Measurements from ENCODE around the gene FBXL2. TPM values are rescaled to one million over a fixed set of nuclear protein-coding genes. Genes with fewer than 3 reads are reported as not detected.
A peak's percentile ranks its signal among the peaks of the same experiment; 100 is the strongest.

The FBXL2 gene
- total RNA-seq, 1 experiment from 2014 or later = 7.2 TPM

- POLR2A ChIA-PET (ENCODE audit: unreplicated experiment) = interaction anchor here (0.6 kb wide), 1 partner anchor 436 kb away, joined by 3 read pairs; no protein-coding TSS in a partner anchor
Measured at GRCh38 chr3:33364531-33365128, 87.4 kb downstream of the FBXL2 start.

GRCh38 chr3:33372218-33373081, 95.2 kb downstream of the FBXL2 start:
- Histone ChIP-seq H3K9me3 (ENCODE audit: low read length) (no peaks in the 10 kb centered on the region), H4K20me1 (ENCODE audit: low read length) (no peaks in the 10 kb centered on the region), H2AFZ (ENCODE audit: low read length) (peak overlapping the region; percentile 57), H3K9me2 (replicated peaks; ENCODE audit: low read length) (no peaks in the 10 kb centered on the region), H3F3A (ENCODE audit: low read length, unreplicated experiment) (no peaks in the 10 kb centered on the region), H3K4me3 (ENCODE audit: low read length) (peak overlapping the region; percentile 25; the same call in 1 of the 2 replicates), H3K4me2 (ENCODE audit: low read length) (peak overlapping the region; percentile 61), H3K36me3 (ENCODE audit: low read depth, low read length) (peaks cover 8% of the 10 kb centered on the region), H3K27ac (ENCODE audit: low read length) (peak overlapping the region; percentile 6; the same call in 1 of the 2 replicates), H3K79me2 (ENCODE audit: low read length) (no peaks in the 10 kb centered on the region), H3K9ac (ENCODE audit: low read length) (no peak overlapping the region), H3K4me1 (ENCODE audit: insufficient read depth, low read length) (peaks cover 10% of the 10 kb centered on the region), H3K27me3 (ENCODE audit: low read length) (no peaks in the 10 kb centered on the region)
- DNase-seq (peak; percentile 84), ATAC-seq (peak; percentile 88)
- ChIA-PET POLR2A (ENCODE audit: unreplicated experiment) (interaction anchor here (0.6 to 1.0 kb wide), 3 partner anchors 96 to 737 kb away, joined by 3 to 4 read pairs (median 3); no protein-coding TSS in a partner anchor), CTCF (interaction anchor here (0.5 to 3.1 kb wide), 18 partner anchors 10 to 425 kb away, joined by 3 to 64 read pairs (median 4); partner anchors contain the start of gene FBXL2)
- intact Hi-C loops (cut with micrococcal nuclease) = loop anchor here (1.0 to 5.0 kb wide), 6 partner anchors 54 to 425 kb away; no protein-coding TSS in a partner anchor
- TF ChIP-seq CTCF (conservative IDR thresholded peaks at IDR 0.05; ENCODE audit: low read depth, low read length) (peak; percentile 99), EZH2phosphoT487 (IDR thresholded peaks at IDR 0.05; ENCODE audit: borderline replicate concordance, low read length) (no peak), EZH2 (IDR thresholded peaks at IDR 0.05; ENCODE audit: low read length, unreplicated experiment) (no peak)
- no TSS peak for BruUV-seq (replicated peaks)

More at GRCh38 chr3:33364531-33365128, 87.4 kb downstream of the FBXL2 start:
- Histone ChIP-seq H3K4me2 (ENCODE audit: low read length) (no peak overlapping the region), H3K4me3 (ENCODE audit: low read length) (no peak overlapping the region), H3K9ac (ENCODE audit: low read length) (no peak overlapping the region), H3K36me3 (ENCODE audit: low read depth, low read length) (no peaks in the 10 kb centered on the region), H3F3A (ENCODE audit: low read length, unreplicated experiment) (no peaks in the 10 kb centered on the region), H3K27me3 (ENCODE audit: low read length) (no peaks in the 10 kb centered on the region), H3K9me3 (ENCODE audit: low read length) (no peaks in the 10 kb centered on the region), H2AFZ (ENCODE audit: low read length) (no peak overlapping the region), H3K27ac (ENCODE audit: low read length) (no peak overlapping the region), H4K20me1 (ENCODE audit: low read length) (no peaks in the 10 kb centered on the region), H3K9me2 (replicated peaks; ENCODE audit: low read length) (no peaks in the 10 kb centered on the region), H3K4me1 (ENCODE audit: insufficient read depth, low read length) (peaks cover 42% of the 10 kb centered on the region), H3K79me2 (ENCODE audit: low read length) (no peaks in the 10 kb centered on the region)
- TF ChIP-seq EZH2 (IDR thresholded peaks at IDR 0.05; ENCODE audit: low read length, unreplicated experiment) (no peak), EZH2phosphoT487 (IDR thresholded peaks at IDR 0.05; ENCODE audit: borderline replicate concordance, low read length) (no peak)
- ATAC-seq (no peak), DNase-seq (no peak)
- CTCF ChIA-PET = no interaction called here
- intact Hi-C loops (cut with micrococcal nuclease) = no loop called here
- no TSS peak for BruUV-seq (replicated peaks)

GRCh38 chr3:33373082-33373437, 95.8 kb downstream of the FBXL2 start:
- Histone ChIP-seq H3K9me3 (ENCODE audit: low read length) (no peaks in the 10 kb centered on the region), H3K4me2 (ENCODE audit: low read length) (peak overlapping the region; percentile 61), H2AFZ (ENCODE audit: low read length) (peak overlapping the region; percentile 57), H3K27me3 (ENCODE audit: low read length) (no peaks in the 10 kb centered on the region), H3K27ac (ENCODE audit: low read length) (no peak overlapping the region), H4K20me1 (ENCODE audit: low read length) (no peaks in the 10 kb centered on the region), H3K4me3 (ENCODE audit: low read length) (no peak overlapping the region; the same call in 1 of the 2 replicates), H3K9me2 (replicated peaks; ENCODE audit: low read length) (no peaks in the 10 kb centered on the region), H3K79me2 (ENCODE audit: low read length) (no peaks in the 10 kb centered on the region), H3F3A (ENCODE audit: low read length, unreplicated experiment) (no peaks in the 10 kb centered on the region), H3K36me3 (ENCODE audit: low read depth, low read length) (peaks cover 8% of the 10 kb centered on the region), H3K4me1 (ENCODE audit: insufficient read depth, low read length) (peaks cover 16% of the 10 kb centered on the region), H3K9ac (ENCODE audit: low read length) (no peak overlapping the region)
- intact Hi-C loops (cut with micrococcal nuclease) = loop anchor here (2.0 to 5.0 kb wide), 5 partner anchors 54 to 426 kb away; no protein-coding TSS in a partner anchor
- ChIA-PET CTCF (interaction anchor here (0.5 to 3.1 kb wide), 14 partner anchors 10 to 426 kb away, joined by 3 to 64 read pairs (median 4); partner anchors contain the start of gene FBXL2), POLR2A (ENCODE audit: unreplicated experiment) (interaction anchor here (0.6 to 1.0 kb wide), 3 partner anchors 96 to 737 kb away, joined by 3 to 4 read pairs (median 3); no protein-coding TSS in a partner anchor)
- BruUV-seq (replicated peaks) = no TSS peak
- DNase-seq (no peak), ATAC-seq (no peak)
- TF ChIP-seq EZH2phosphoT487 (IDR thresholded peaks at IDR 0.05; ENCODE audit: borderline replicate concordance, low read length) (no peak), EZH2 (IDR thresholded peaks at IDR 0.05; ENCODE audit: low read length, unreplicated experiment) (no peak)
